RWPE2 (cell line): ENCODE data around the gene KIAA1217.

Experiments used
- ATAC-seq: fragments of 200-7000 bp; cut with Tn5 transposase; 3 replicates; pipeline ENCODE4 v1.9.1; 2021; ENCODE audit warnings: low read depth
- DNase-seq: peaks from one replicate; pipeline ENCODE4 v3.0.0-alpha.2; 2020; ENCODE audit warnings: low spot score
- H3K27ac ChIP-seq: fragments of 450-650 bp; 2 replicates; pipeline ENCODE4 v1.5.1; 2017; ENCODE audit warnings: mild to moderate bottlenecking; ENCODE audit not compliant: poor library complexity, severe bottlenecking
- H3K27me3 ChIP-seq: fragments of 250-450 bp; sonication (Bioruptor Pico); 2 replicates; pipeline ENCODE4 v1.5.1; 2021; ENCODE audit warnings: mild to moderate bottlenecking, moderate library complexity; ENCODE audit not compliant: insufficient read depth, poor library complexity, severe bottlenecking
- H3K36me3 ChIP-seq: fragments of 250-450 bp; sonication (Bioruptor Pico); 2 replicates; pipeline ENCODE4 v1.5.1; 2020; ENCODE audit warnings: low read depth, mild to moderate bottlenecking, moderate library complexity
- H3K4me1 ChIP-seq: fragments of 250-450 bp; sonication (Bioruptor Pico); 2 replicates; pipeline ENCODE4 v1.5.1; 2021; ENCODE audit warnings: mild to moderate bottlenecking, moderate library complexity; ENCODE audit not compliant: insufficient read depth, poor library complexity, severe bottlenecking
- H3K4me3 ChIP-seq: fragments of 250-450 bp; sonication (Bioruptor Pico); 2 replicates; pipeline ENCODE4 v1.5.1; 2021; ENCODE audit warnings: mild to moderate bottlenecking, moderate library complexity; ENCODE audit not compliant: severe bottlenecking
- H3K9me3 ChIP-seq: fragments of 250-450 bp; sonication (Bioruptor Pico); 2 replicates; pipeline ENCODE4 v1.5.1; 2021; ENCODE audit warnings: mild to moderate bottlenecking, moderate library complexity; ENCODE audit not compliant: severe bottlenecking
- TF ChIP-seq, protein P1 (sequence below): fragments of 450-650 bp; IDR thresholded peaks from one replicate; pipeline ENCODE4 v1.5.1; 2017; ENCODE audit warnings: mild to moderate bottlenecking, moderate library complexity; ENCODE audit not compliant: poor library complexity, severe bottlenecking

KIAA1217 gene

GRCh38 chr10:24405635-24406034 is 196.7 kb downstream of the KIAA1217 start:
- H3K27me3 ChIP-seq: no peaks in the 10 kb centered on the region
- H3K9me3 ChIP-seq: no peaks in the 10 kb centered on the region
- DNase-seq: no peak
- ATAC-seq: no peak
- H3K4me1 ChIP-seq: no peaks in the 10 kb centered on the region
- no peaks in the 10 kb centered on the region for H3K36me3 ChIP-seq
- H3K4me3 ChIP-seq: no peak overlapping the region
- TF ChIP-seq, protein P1, sequence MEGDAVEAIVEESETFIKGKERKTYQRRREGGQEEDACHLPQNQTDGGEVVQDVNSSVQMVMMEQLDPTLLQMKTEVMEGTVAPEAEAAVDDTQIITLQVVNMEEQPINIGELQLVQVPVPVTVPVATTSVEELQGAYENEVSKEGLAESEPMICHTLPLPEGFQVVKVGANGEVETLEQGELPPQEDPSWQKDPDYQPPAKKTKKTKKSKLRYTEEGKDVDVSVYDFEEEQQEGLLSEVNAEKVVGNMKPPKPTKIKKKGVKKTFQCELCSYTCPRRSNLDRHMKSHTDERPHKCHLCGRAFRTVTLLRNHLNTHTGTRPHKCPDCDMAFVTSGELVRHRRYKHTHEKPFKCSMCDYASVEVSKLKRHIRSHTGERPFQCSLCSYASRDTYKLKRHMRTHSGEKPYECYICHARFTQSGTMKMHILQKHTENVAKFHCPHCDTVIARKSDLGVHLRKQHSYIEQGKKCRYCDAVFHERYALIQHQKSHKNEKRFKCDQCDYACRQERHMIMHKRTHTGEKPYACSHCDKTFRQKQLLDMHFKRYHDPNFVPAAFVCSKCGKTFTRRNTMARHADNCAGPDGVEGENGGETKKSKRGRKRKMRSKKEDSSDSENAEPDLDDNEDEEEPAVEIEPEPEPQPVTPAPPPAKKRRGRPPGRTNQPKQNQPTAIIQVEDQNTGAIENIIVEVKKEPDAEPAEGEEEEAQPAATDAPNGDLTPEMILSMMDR: no peak
- no peak overlapping the region for H3K27ac ChIP-seq

DNA sequence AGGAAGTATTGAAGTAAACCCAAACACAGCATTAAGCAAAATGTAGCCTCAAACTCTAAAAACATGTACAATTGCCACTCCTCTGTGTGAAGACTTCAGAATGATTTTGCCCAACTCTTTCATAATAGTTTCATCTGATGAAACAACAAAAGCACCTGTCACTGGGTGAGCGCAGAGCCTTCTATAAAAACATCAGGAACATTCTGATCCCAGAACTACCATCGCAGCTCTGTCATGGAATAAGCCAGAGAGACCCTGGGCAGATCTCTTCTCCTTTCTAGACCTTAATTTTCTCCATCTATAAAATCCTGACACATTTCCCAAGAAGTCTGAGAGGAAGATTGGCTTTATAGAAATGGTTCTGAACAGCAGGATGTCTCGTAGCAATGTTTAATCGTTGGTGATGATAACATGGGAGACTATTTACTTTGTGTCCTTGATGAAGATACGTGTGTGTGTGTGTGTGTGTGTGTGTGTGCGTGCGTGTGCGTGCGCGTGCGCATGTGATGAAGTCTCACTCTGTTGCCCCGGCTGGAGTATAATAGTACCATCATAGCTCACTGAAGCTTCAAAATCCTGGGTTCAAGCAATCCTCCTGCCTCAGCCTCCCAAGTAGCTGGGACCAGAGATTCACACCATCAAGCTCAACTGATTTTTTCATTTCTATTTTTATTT is 198.0 kb downstream of the KIAA1217 start:
- no peaks in the 10 kb centered on the region for H3K36me3 ChIP-seq
- TF ChIP-seq, protein P1: no peak
- H3K4me3 ChIP-seq: no peak overlapping the region
- ATAC-seq: no peak
- no peaks in the 10 kb centered on the region for H3K27me3 ChIP-seq
- no peaks in the 10 kb centered on the region for H3K9me3 ChIP-seq
- H3K4me1 ChIP-seq: no peaks in the 10 kb centered on the region
- no peak overlapping the region for H3K27ac ChIP-seq
- DNase-seq: no peak

- TF ChIP-seq, protein P1: no peak
- Histone ChIP-seq H3K4me3 (no peak overlapping the region), H3K9me3 (no peaks in the 10 kb centered on the region), H3K36me3 (no peaks in the 10 kb centered on the region), H3K4me1 (no peaks in the 10 kb centered on the region), H3K27ac (no peak overlapping the region), H3K27me3 (no peaks in the 10 kb centered on the region)
- ATAC-seq (no peak), DNase-seq (no peak)
Observed at GRCh38 chr10:24407928-24408327, 199.0 kb downstream of the KIAA1217 start.

DNA sequence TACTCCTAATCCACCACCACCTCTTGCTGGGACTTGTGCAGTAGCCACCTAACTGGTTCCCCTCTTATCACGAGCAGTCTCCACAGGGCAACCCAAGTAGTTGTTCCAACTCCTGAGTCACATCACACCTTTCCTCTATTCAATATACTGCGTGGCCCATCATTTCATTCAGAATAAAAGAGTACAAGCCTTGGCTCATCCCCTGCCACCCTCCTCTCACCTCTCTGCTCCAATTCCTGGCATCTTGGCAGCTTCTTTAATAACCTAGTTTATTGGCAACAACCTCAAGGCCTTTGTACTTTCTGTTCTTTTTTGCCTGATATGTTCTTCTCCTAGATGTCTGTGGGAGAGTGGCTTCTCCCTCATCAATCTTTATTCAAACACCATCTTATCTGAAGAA is 199.4 kb downstream of the KIAA1217 start:
- ATAC-seq (no peak), DNase-seq (no peak)
- no peak overlapping the region for H3K4me3 ChIP-seq
- H3K9me3 ChIP-seq: no peaks in the 10 kb centered on the region
- H3K27ac ChIP-seq: no peak overlapping the region
- H3K4me1 ChIP-seq: no peaks in the 10 kb centered on the region
- no peaks in the 10 kb centered on the region; the same call in 1 of the 2 replicates for H3K36me3 ChIP-seq
- no peaks in the 10 kb centered on the region for H3K27me3 ChIP-seq
- TF ChIP-seq, protein P1: no peak

GRCh38 chr10:24414597-24414996 is 205.7 kb downstream of the KIAA1217 start:
- Histone ChIP-seq H3K36me3 (no peaks in the 10 kb centered on the region; the same call in 1 of the 2 replicates), H3K27me3 (no peaks in the 10 kb centered on the region), H3K4me1 (peaks cover 8% of the 10 kb centered on the region), H3K4me3 (no peak overlapping the region), H3K9me3 (no peaks in the 10 kb centered on the region), H3K27ac (no peak overlapping the region)
- ATAC-seq (no peak), DNase-seq (no peak)
- TF ChIP-seq, protein P1: no peak
